Fibroblast of villous mesenchyme (primary cell): ENCODE measurements around the gene KLHDC3. TPM values are rescaled to one million over a fixed set of nuclear protein-coding genes. Genes with fewer than 3 reads are reported as not detected.

Experiments
- DNase-seq: peaks from one replicate; pipeline ENCODE4 v3.0.0-alpha.2; 2010; ENCODE audit warnings: low read depth
- H3K4me3 ChIP-seq: 2 replicates; pipeline ENCODE4 v1.5.1; 2011; ENCODE audit warnings: low read depth, mild to moderate bottlenecking, low read length
- total RNA-seq: library from RNA; depleted of rRNA; stranded (reverse); fragments of >200 nt; gene quantifications from 2 replicates; pipeline ENCODE4 v1.2.3, GENCODE V29; 2012
- TF ChIP-seq, protein P1 (sequence below): IDR thresholded peaks from 2 replicates; pipeline ENCODE4 v1.5.1; 2012; ENCODE audit warnings: low read depth, mild to moderate bottlenecking, low read length; ENCODE audit not compliant: insufficient read depth

The KLHDC3 gene, protein sequence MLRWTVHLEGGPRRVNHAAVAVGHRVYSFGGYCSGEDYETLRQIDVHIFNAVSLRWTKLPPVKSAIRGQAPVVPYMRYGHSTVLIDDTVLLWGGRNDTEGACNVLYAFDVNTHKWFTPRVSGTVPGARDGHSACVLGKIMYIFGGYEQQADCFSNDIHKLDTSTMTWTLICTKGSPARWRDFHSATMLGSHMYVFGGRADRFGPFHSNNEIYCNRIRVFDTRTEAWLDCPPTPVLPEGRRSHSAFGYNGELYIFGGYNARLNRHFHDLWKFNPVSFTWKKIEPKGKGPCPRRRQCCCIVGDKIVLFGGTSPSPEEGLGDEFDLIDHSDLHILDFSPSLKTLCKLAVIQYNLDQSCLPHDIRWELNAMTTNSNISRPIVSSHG
- total RNA-seq, result 92.1 and 93.3 TPM in 2 replicates

DNA sequence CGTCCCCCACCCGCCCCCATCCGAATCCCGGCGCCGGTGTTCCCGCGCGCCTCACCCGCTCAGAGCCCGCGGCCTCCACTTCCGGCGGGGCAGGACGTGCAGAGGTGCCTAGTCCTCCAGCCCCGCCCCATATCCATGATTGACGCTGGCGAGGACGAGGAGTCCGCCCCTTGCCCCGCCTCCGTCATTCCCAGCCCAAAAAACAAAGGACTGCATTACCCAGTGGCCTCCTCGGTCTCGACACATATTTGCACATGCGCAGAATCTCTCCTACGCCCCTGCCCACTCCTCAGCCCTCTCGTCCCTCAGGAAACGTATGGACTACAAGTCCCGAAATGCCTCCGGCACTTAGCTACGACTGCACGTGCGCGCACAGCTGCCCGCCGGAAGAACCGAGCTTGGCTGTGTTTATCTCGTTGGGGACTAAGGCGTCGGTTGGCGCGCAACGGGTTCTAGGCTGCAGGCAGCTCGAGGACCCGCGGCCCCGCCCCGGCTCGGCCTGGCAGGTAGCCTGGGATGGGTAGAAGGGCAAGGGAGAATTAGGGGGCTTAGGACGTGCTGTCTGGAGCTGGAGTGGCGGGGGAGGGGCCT lies at the start of gene KLHDC3, which contains the start of gene MEA1:
TSS of gene KLHDC3 (plus strand) at position 407 of the 591 bp plus-strand sequence. CDS start 2,944 bp downstream, outside the sequence.
TSS of gene MEA1 (minus strand) at position 104 of the 591 bp plus-strand sequence. CDS start 133 bp downstream, outside the sequence.
- TF ChIP-seq, protein P1, sequence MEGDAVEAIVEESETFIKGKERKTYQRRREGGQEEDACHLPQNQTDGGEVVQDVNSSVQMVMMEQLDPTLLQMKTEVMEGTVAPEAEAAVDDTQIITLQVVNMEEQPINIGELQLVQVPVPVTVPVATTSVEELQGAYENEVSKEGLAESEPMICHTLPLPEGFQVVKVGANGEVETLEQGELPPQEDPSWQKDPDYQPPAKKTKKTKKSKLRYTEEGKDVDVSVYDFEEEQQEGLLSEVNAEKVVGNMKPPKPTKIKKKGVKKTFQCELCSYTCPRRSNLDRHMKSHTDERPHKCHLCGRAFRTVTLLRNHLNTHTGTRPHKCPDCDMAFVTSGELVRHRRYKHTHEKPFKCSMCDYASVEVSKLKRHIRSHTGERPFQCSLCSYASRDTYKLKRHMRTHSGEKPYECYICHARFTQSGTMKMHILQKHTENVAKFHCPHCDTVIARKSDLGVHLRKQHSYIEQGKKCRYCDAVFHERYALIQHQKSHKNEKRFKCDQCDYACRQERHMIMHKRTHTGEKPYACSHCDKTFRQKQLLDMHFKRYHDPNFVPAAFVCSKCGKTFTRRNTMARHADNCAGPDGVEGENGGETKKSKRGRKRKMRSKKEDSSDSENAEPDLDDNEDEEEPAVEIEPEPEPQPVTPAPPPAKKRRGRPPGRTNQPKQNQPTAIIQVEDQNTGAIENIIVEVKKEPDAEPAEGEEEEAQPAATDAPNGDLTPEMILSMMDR, result no peak
- peak; percentile 100 for DNase-seq
- peak within 1 kb of the TSS; percentile 97 for H3K4me3 ChIP-seq

DNA sequence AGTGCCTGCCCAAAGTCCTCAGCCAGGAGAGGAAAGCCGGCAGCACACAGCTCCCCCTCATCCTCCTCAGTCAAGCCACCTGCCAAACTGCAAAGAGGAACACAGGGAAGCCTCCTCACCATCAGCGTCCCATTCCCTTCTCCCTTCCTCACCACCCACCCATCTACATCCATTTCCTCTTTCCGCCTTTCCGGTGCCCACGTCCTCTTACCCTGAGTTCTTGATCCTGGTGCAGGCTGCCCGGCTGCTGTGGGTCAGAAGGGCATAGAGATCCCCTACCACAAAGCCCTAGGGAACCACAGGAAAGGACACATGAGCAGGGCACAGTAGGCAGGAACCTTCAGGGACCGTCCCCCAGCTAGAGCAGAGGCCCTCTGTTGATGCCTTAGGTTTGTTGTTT lies 47.5 kb upstream of the KLHDC3 start:
- no peak overlapping the region for H3K4me3 ChIP-seq
- no peak for DNase-seq
- TF ChIP-seq, protein P1, result no peak

DNA sequence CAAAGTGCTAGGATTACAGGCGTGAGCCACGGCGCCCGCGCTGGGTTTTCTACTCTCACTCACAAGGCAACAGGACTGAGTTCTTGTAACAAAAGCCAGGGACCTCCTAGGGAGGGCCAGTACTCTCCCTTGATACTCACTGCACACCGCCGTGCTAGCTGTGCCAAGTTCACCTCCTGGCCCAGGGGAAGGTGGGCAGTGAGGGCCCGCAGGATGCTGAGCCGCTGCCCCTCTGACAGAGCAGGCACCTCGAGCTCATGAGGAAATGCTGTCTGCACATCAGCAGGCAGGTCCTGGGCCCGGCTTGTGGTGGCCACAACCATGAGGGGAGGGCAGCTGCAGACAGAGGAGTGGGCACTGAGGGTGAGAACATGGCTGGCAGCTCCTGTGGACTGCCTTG lies 46.8 kb upstream of the KLHDC3 start:
- DNase-seq, result no peak
- no peak overlapping the region for H3K4me3 ChIP-seq
- TF ChIP-seq, protein P1, result no peak

DNA sequence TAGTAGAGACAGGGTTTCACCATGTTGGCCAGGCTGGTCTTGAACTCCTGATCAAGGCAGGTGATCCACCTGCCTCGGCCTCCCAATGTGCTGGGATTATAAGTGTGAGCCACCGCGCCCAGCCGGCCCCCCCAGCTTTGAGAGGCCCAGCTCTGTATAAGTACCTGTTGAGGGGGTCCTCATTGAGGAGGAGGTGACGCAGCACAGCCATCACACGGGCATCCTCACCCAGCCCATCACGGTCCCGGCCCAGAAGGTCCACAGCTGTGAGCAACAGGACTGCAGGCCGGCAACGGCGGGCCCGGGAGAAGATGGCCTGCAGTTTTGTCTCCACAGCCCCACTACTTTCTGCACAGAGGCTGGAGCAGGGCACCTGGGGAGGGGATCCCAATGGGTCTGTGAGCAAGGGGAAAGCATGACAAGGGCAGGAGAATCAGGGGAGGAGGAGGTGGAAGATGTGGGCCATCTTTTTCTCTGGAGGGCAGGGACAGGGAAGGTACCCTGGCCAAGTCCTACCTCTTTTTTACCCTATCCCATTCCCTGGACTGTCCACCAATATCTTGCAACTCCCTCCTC lies 45.8 kb upstream of the KLHDC3 start:
- no peak for DNase-seq

DNA sequence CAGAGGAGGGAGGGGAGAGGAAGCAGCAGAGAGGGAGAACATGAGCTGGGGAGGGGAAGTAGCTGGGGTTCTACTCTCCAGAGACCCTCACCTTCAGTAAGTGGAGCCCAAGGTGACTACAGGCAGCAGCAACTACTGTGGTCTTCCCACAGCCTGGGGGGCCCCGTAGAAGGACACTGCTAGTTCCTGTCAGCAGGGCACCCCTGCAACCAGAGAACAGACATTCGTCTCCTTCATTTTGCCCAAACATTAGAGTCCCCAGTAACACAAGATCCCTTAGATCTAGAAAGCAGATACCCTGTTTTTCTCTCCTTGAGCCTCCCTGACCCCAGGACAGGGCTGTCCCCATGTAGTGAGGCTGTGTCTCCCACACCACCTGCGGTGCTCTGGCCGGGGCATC lies 45.3 kb upstream of the KLHDC3 start:
- TF ChIP-seq, protein P1, result no peak
- DNase-seq, result no peak
- no peak overlapping the region for H3K4me3 ChIP-seq

More for the DNA sequence above, 45.8 kb upstream of the KLHDC3 start:
- no peak overlapping the region for H3K4me3 ChIP-seq
- TF ChIP-seq, protein P1, result no peak

DNA sequence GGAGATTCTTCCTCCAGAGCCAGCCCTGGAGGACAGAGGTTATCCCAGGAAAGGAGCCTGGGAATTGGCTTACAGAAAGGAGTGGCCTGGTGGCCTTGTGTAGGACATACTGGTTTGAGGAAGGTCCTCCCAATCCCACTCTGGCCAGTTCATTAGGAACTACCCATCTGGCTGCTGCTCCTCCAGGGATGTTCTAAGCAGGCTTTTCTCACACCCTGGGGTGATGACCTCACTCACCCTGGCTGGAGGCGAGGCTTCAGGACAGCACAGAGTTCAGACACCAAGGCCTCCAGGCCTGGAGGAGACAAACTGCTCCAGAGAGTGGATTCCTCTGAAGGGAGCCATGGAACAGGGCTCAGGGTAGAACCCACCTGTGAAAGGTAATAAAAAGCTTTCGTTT lies 44.6 kb upstream of the KLHDC3 start:
- TF ChIP-seq, protein P1, result no peak

More for the DNA sequence above, 44.6 kb upstream of the KLHDC3 start:
- no peak overlapping the region for H3K4me3 ChIP-seq
- no peak for DNase-seq
